NCI-H1694 treated with DMSO at 0.1 percent for 48 hours (cell line): ENCODE data around the gene COG7.
A peak's percentile ranks its signal among the peaks of the same experiment; 100 is the strongest.

Source experiments
- DNase-seq: peaks from one replicate; lab custom pipeline; 2025; lab: John Stamatoyannopoulos, UW

COG7 gene

DNA sequence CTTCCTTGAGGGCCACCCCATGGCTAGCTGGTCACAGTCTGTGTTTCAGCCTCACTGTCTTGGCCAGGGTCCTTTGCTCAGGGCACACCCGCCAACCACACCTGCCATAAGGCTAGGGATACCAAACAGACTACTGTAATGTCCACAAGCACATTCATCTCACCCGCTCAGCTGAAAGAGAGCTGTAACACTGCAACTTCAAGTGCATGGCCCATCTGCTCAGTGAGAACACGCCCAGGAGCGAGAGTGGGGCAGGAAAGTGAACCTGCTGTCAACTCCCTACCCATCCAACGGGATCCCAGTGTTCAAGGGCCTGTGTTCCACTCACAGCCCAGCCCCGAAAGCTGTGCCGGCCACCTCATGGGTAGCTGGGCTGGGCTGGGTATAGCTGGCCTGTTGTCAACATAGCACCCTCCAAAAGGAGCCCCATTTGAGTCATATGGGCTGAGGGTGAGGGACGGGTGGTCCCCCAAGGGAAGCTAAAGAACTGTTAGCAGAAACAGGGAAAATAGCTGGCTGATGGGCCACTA, 95.2 kb downstream of the COG7 start:
- DNase-seq: peak; percentile 54

DNA sequence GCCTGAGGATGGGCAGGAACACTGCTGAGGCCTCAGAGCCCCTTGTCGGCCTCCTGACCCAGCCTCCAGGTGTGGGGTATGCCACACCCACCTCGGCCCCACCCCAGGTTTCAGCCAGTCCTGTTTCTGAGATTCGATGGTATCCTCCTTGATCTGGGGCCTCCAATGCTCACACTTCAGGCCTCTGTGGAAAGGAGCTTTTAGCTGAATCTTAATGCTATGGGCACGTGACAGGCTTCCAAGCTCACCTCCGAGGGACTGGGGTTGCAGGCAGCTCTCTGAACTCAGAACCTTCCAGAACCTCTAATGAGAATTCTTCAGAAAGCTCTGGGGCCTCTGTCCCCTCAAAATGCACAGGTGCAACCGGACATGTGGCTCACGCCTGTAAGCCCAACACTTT, 96.0 kb downstream of the COG7 start:
- DNase-seq: no peak

DNA sequence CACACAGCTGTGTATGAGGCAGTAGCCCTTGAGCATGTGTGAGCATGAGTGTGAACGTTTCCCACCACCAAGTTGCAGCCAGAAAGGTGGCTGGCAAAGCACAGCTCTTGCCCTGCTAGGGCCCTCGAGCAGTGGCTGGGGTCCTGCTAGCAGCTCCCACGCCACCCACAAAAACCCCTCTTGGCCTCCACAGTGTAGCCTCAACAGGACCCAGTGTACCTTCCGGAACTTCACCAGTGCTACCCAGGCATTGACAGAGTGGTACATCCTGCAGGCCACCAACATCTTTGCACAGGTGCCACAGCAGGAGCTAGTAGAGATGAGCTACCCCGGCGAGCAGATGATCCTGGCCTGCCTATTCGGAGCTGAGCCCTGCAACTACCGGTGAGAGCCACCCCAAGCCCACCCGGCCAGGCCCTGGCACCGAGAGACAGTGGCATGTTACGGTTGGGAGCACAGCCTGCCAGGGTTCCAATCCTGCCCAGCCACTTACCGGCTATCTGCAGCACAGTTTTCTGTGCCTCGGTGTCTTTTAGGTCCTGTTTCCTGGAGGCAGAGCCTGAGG, 97.8 kb downstream of the COG7 start:
- DNase-seq: no peak

DNA sequence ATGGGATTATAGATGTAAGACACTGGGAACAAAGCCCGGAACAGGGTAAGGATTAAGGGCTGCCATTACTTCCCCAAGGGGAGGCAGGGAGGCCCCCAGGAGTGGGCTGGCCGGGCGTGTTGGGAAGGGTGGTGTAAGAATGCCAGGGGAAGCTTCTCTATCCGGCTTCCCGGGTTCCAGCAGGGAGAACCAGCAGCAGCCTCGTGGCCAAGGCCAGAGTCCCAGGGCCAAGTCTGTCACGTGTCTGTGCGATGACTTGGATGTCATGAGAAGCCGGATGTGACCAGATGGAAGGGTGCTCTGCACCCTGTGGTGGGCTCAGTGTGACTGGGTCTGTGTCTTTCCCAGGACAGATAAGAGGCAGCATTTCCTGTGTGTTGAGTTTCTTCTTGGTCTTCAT, 98.7 kb downstream of the COG7 start:
- no peak for DNase-seq

DNA sequence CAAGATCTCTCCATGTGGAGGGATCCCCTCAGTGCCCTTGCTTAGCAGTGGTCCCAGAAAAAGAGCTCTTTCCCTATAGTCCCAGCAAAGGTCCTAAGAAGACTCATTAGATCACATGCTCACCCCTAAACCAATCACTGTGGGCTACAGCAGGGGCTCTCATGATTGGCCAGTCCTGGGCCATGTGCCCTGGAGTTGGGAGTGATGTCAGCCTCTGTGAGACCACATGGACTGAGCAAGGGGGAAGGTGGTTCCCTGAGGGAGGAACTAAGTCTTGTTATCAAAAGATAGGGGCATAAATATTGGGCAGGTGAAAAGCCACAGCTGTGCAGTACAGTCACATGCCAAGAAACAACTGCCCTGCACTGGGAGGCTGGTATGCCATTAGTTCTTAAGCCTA, 99.5 kb downstream of the COG7 start:
- DNase-seq: no peak

DNA sequence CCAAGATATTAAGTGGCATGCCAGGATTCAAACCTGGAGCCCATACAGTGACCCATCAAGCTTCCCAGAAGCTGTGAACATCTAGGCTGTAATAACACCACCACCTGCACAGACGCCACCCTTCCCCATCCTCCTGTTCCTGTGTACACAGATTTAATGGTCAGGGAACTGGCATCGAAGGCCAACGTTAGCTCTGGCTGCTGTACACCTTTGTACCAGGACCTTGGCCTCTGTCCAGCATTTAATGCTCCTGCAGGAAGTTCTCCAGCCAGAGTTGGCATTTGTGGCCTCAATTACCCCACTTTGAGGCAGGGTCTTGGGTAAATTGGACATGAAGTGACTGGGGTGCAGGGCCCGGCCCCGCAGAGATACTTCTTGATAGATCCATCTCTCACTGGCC, 101.6 kb downstream of the COG7 start:
- no peak for DNase-seq

DNA sequence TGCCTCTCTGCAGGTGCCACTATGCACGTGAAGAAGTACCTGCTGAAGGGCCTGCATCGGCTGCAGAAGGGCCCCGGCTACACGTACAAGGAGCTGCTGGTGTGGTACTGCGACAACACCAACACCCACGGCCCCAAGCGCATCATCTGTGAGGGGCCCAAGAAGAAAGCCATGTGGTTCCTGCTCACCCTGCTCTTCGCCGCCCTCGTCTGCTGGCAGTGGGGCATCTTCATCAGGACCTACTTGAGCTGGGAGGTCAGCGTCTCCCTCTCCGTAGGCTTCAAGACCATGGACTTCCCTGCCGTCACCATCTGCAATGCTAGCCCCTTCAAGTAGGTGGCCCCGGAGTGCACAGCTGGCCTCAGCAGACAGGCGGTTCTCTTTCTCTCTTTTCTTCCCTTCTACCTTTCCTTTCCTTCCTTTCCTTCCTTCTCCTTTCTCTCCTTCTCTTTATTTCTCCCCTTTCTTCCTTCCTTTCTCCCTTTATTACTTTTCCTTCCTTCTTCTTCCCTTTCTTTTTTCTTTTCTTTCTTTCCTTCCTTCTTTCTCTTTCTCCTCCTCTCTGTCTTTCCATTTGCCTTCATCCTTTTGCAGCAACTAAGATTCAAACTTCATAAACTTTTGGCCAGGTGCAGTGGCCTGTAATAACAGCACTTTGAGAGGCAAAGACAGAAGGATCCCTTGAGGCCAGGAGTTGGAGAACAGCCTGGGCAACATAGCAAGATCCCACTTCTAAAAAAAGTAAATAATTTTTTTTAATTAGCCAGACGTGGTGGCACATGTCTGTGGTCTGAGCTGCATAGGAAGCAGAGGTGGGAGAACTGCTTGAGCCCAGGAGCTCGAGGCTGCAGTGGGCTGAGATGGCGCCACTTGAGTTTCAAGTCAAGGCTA, 104.2 kb downstream of the COG7 start:
- DNase-seq: no peak

DNA sequence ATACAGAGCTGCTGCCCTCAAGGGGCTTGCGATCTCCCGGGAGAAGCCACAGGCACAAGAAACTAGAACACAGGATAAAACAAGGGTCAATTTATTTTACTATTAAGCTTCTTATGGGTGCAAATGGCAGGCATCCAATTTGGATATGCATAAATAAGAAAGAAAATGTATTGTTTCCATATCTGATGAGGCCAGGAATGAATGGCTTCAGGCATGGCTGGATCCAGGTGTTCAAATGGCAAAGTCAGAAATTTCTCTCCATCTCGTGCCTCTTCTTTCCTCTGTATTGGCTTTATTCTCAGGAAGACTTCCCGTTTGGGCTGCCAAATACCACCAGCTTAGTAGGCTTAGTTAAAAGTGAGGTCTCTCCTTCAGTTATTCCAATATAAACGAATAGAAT, 107.8 kb downstream of the COG7 start:
- DNase-seq: no peak

DNA sequence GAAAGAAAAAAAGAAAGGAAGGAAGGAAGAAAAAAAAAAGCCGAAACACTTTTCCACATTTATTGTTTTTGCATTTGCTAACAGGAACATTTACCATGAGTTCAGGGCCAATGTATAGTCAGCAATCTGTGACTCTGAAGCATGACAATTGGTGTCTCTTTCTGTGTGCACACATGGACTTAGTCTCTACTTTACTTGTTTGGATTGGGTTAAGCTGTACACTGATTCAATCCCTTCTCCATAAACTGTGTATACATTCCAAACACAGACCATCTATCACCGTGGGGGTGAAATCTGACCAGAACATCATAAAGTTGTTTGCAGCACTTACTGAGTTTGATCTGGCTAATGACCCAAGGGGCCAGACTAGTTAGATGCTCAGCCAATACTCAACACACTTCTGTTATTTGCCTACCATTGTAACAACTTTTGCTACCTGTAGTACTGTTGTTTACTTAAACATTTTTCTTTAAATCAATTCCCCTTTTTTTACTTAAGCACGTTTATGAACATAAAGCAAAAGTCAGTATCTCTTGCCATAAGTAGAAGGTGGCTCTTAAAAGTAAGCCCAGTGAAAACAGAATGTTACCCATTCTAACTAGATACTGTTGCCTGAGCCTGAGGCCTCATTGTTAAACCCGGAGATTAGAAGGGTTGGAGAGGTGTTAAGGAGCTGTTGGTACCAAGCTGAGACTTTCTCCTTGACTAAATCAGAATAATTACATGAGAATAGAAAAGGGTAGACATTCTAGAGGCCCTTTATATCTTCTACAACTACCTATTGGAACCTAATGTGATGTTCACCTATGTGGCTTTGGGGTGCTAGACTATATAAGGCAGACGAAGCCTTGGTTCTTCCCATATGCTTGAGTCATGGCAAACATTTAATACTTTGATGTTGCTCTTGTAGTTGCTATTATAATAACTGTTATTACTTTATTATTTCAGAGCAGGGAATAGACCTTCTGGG, 109.1 kb downstream of the COG7 start:
- DNase-seq: no peak

DNA sequence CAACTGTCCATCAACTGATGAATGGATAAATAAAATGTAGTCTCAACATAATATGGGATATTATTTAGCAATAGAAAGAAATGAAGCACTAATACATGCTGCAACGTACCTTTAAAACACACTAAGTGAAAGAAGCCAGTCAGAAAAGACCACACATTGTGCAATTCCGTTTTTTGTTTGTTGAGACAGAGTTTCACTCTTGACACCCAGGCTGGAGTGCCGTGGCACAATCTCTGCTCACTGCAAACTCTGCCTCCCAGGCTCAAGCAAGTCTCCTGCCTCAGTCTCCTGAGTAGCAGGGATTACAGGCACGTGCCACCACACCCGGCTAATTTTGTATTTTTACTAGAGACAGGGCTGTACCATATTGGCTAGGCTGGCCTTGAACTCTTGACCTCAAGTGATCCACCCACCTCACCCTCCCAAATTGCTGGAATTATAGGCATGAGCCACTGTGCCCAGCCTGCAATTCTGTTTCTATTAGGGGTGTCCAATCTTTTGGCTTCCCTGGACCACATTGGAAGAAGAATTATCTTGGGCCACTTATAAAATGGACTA, 110.8 kb downstream of the COG7 start:
- no peak for DNase-seq

DNA sequence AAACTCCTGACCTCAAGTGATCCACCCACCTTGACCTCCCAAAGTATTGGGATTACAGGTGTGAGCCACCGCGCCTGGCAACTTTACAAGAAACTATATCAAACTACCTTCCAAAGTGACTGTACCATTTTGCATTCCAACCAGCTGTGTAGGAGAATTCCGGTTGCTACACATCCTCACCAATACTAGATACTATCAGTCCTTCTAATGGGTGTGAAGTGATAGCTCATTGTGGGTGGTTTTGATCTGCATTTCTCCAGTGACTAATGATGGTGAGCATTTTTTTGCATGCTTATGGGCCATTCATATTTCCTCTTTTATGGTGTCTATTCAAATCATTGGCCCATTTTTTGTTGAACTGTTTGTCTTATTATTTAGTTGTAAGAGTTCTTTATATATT, 113.2 kb downstream of the COG7 start:
- DNase-seq: no peak
